ENCODE data around the gene CALML4. TPM values are rescaled to one million over a fixed set of nuclear protein-coding genes. Genes with fewer than 3 reads are reported as not detected.

Gene CALML4
- total RNA-seq, 4 donors from 2014 or later = 8.6 to 10.3 (median 9.0) TPM

GRCh38 chr15:68195336-68196112, 9.6 kb downstream of the CALML4 start:
- TF ChIP-seq CTCF (IDR thresholded peaks at IDR 0.05) = no peak
- DNase-seq (ENCODE audit: low spot score) = no peak

GRCh38 chr15:68192804-68193486, 12.2 kb downstream of the CALML4 start:
- ATAC-seq (ENCODE audit: low FRiP score) (no peak), DNase-seq (ENCODE audit: low spot score) (no peak)
- no peak for TF ChIP-seq CTCF (IDR thresholded peaks at IDR 0.05)

More at GRCh38 chr15:68195336-68196112, 9.6 kb downstream of the CALML4 start:
- no peak for ATAC-seq (ENCODE audit: low FRiP score)

- TF ChIP-seq CTCF (IDR thresholded peaks at IDR 0.05) = no peak
- no peak for DNase-seq (ENCODE audit: low spot score)
- ATAC-seq (ENCODE audit: low FRiP score) = no peak
Measured at GRCh38 chr15:68192117-68192516, 13.0 kb downstream of the CALML4 start.

- TF ChIP-seq CTCF (IDR thresholded peaks at IDR 0.05) = no peak
- DNase-seq (ENCODE audit: low spot score) = no peak
- ATAC-seq (ENCODE audit: low FRiP score) = no peak
Measured at GRCh38 chr15:68191555-68191954, 13.6 kb downstream of the CALML4 start.

GRCh38 chr15:68190048-68190447, 15.1 kb downstream of the CALML4 start:
- ATAC-seq (ENCODE audit: low FRiP score) (no peak), DNase-seq (ENCODE audit: low spot score) (no peak)
- no peak for TF ChIP-seq CTCF (IDR thresholded peaks at IDR 0.05)

- ATAC-seq (ENCODE audit: low FRiP score) (no peak), DNase-seq (ENCODE audit: low spot score) (no peak)
- TF ChIP-seq CTCF (IDR thresholded peaks at IDR 0.05) = no peak
Measured at GRCh38 chr15:68188647-68189046, 16.5 kb downstream of the CALML4 start.

All from omental fat pad (tissue), 4 donors.